ENCODE data around the gene PPP1R26.

Gene PPP1R26

GRCh38 chr9:135473972-135474543 is 5.5 kb upstream of the PPP1R26 start:
- TF ChIP-seq EZH2phosphoT487 (conservative IDR thresholded peaks at IDR 0.05; ENCODE audit: low read length) (no peak), CTCF (IDR thresholded peaks at IDR 0.05; ENCODE audit: insufficient read depth, low read length, poor library complexity, severe bottlenecking) (no peak)
- Histone ChIP-seq H4K20me1 (ENCODE audit: low read depth, low read length) (no peaks in the 10 kb centered on the region), H3K79me2 (ENCODE audit: insufficient read depth, low read length) (no peaks in the 10 kb centered on the region), H3K9me3 (ENCODE audit: insufficient read depth, low read length) (no peaks in the 10 kb centered on the region), H3K4me2 (ENCODE audit: low read depth, low read length, poor library complexity, severe bottlenecking) (no peak overlapping the region), H3F3A (ENCODE audit: insufficient read depth) (no peaks in the 10 kb centered on the region), H3K27ac (ENCODE audit: low read depth, low read length) (no peak overlapping the region), H3K27me3 (ENCODE audit: low read length) (no peaks in the 10 kb centered on the region), H3K9ac (ENCODE audit: low read length) (no peak overlapping the region), H3K36me3 (ENCODE audit: low read length) (no peaks in the 10 kb centered on the region), H3K4me3 (ENCODE audit: insufficient read depth, low read length, poor library complexity, severe bottlenecking) (no peak overlapping the region), H2AFZ (ENCODE audit: low read depth, low read length, severe bottlenecking) (no peak overlapping the region), H3K9me2 (replicated peaks; ENCODE audit: insufficient read depth, low read length) (no peaks in the 10 kb centered on the region)

- Histone ChIP-seq H4K20me1 (ENCODE audit: low read depth, low read length) (no peaks in the 10 kb centered on the region), H3K36me3 (ENCODE audit: low read length) (no peaks in the 10 kb centered on the region), H3K4me2 (ENCODE audit: low read depth, low read length, poor library complexity, severe bottlenecking) (no peak overlapping the region), H3K9me2 (replicated peaks; ENCODE audit: insufficient read depth, low read length) (no peaks in the 10 kb centered on the region), H3F3A (ENCODE audit: insufficient read depth) (no peaks in the 10 kb centered on the region), H3K27me3 (ENCODE audit: low read length) (no peaks in the 10 kb centered on the region), H3K9ac (ENCODE audit: low read length) (no peak overlapping the region), H2AFZ (ENCODE audit: low read depth, low read length, severe bottlenecking) (no peak overlapping the region), H3K4me3 (ENCODE audit: insufficient read depth, low read length, poor library complexity, severe bottlenecking) (no peak overlapping the region), H3K79me2 (ENCODE audit: insufficient read depth, low read length) (no peaks in the 10 kb centered on the region), H3K9me3 (ENCODE audit: insufficient read depth, low read length) (no peaks in the 10 kb centered on the region), H3K27ac (ENCODE audit: low read depth, low read length) (no peak overlapping the region)
- peak; percentile 22 for TF ChIP-seq CTCF (IDR thresholded peaks at IDR 0.05; ENCODE audit: insufficient read depth, low read length, poor library complexity, severe bottlenecking)
- no peak for TF ChIP-seq EZH2phosphoT487 (conservative IDR thresholded peaks at IDR 0.05; ENCODE audit: low read length)
Observed at GRCh38 chr9:135474915-135475314, 4.7 kb upstream of the PPP1R26 start.

- no peaks in the 10 kb centered on the region for H3F3A ChIP-seq (ENCODE audit: insufficient read depth)
- TF ChIP-seq EZH2phosphoT487 (conservative IDR thresholded peaks at IDR 0.05; ENCODE audit: low read length) (no peak), CTCF (IDR thresholded peaks at IDR 0.05; ENCODE audit: insufficient read depth, low read length, poor library complexity, severe bottlenecking) (no peak)
- H3K79me2 ChIP-seq (ENCODE audit: insufficient read depth, low read length) = no peaks in the 10 kb centered on the region
- no peak overlapping the region for H3K9ac ChIP-seq (ENCODE audit: low read length)
- no peaks in the 10 kb centered on the region for H3K36me3 ChIP-seq (ENCODE audit: low read length)
- no peak overlapping the region for H2AFZ ChIP-seq (ENCODE audit: low read depth, low read length, severe bottlenecking)
- H3K9me3 ChIP-seq (ENCODE audit: insufficient read depth, low read length) = no peaks in the 10 kb centered on the region
- no peaks in the 10 kb centered on the region for H4K20me1 ChIP-seq (ENCODE audit: low read depth, low read length)
- no peaks in the 10 kb centered on the region for H3K27me3 ChIP-seq (ENCODE audit: low read length)
- H3K27ac ChIP-seq (ENCODE audit: low read depth, low read length) = no peak overlapping the region
- H3K4me3 ChIP-seq (ENCODE audit: insufficient read depth, low read length, poor library complexity, severe bottlenecking) = no peak overlapping the region
- H3K4me2 ChIP-seq (ENCODE audit: low read depth, low read length, poor library complexity, severe bottlenecking) = no peak overlapping the region
- no peaks in the 10 kb centered on the region for H3K9me2 ChIP-seq (replicated peaks; ENCODE audit: insufficient read depth, low read length)
Observed at GRCh38 chr9:135476561-135477355, 2.8 kb upstream of the PPP1R26 start.
